Fibroblast of lung (primary cell): Measurements from ENCODE around the gene FBRSL1.

Source experiments
- EZH2 ChIP-seq: IDR thresholded peaks from 2 replicates; pipeline ENCODE4 v1.5.1; 2012; ENCODE audit warnings: low read length, control low read depth, mild to moderate bottlenecking; ENCODE audit errors: missing control alignments
- TF ChIP-seq, protein P1 (sequence below), 2 donors: IDR thresholded peaks in 1 of 2; conservative IDR thresholded peaks in 1 of 2; 1 replicate in 1 of 2; 2 replicates in 1 of 2; pipeline ENCODE4 v1.5.1; 2011 to 2012; ENCODE audit warnings: low read length in 2 of 2, control low read depth in 1 of 2, inconsistent platforms in 1 of 2, low read depth in 1 of 2, mild to moderate bottlenecking in 1 of 2

DNA sequence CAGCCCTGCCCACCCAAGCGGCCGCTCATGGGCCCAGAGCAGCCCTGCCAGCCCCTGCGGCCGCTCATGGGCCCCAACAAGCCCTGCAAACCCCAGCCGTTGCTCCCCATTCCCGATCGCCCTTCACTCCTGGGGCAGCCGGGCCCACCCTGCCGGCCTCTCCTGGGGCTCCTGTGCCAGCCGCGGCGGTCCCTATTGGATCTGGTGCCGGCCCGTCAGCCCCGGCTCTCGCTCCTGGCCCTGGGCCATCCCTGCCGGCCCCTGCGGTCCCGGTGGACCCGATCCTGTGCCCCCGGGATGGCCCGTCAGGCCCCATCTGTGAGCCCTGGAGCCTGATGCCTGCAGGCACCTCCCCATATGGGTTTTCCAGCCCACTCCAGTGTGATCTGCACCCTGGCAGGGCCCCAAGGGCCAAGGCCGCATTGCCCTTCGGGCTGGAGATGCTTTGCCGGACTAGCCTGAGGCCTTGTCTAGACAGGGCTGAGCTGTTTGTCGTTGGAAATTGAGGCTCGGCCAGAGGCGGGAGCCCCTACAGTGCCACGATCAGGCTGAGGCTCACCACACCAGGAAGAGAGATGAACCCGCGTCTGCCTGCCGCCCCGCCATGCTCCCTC, 20.3 kb downstream of the FBRSL1 start:
- TF ChIP-seq, protein P1, sequence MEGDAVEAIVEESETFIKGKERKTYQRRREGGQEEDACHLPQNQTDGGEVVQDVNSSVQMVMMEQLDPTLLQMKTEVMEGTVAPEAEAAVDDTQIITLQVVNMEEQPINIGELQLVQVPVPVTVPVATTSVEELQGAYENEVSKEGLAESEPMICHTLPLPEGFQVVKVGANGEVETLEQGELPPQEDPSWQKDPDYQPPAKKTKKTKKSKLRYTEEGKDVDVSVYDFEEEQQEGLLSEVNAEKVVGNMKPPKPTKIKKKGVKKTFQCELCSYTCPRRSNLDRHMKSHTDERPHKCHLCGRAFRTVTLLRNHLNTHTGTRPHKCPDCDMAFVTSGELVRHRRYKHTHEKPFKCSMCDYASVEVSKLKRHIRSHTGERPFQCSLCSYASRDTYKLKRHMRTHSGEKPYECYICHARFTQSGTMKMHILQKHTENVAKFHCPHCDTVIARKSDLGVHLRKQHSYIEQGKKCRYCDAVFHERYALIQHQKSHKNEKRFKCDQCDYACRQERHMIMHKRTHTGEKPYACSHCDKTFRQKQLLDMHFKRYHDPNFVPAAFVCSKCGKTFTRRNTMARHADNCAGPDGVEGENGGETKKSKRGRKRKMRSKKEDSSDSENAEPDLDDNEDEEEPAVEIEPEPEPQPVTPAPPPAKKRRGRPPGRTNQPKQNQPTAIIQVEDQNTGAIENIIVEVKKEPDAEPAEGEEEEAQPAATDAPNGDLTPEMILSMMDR (conservative IDR thresholded peaks at IDR 0.05 in 1 of 2, IDR thresholded peaks at IDR 0.05 in 1 of 2; ENCODE audit: low read depth in 1 of 2, low read length in 2 of 2): no peak
- no peak for TF ChIP-seq EZH2
